Endodermal cell (in vitro differentiated cells): ENCODE results near the gene GPC6. TPM values are rescaled to one million over a fixed set of nuclear protein-coding genes. Genes with fewer than 3 reads are reported as not detected.

Experiments
- DNase-seq: peaks from one replicate; pipeline ENCODE4 v3.0.0-alpha.2; 2017
- H3K27ac ChIP-seq: 2 replicates; pipeline ENCODE4 v1.5.1; 2013; ENCODE audit warnings: mild to moderate bottlenecking, low read depth, low read length, moderate library complexity
- H3K27me3 ChIP-seq: 2 replicates; pipeline ENCODE4 v1.6.1; 2013; ENCODE audit warnings: mild to moderate bottlenecking, low read length, moderate library complexity; ENCODE audit not compliant: insufficient read depth, control insufficient read depth, poor library complexity, severe bottlenecking
- H3K36me3 ChIP-seq: 2 replicates; pipeline ENCODE4 v1.7.0; 2013; ENCODE audit warnings: mild to moderate bottlenecking, low read length, moderate library complexity; ENCODE audit not compliant: control insufficient read depth, insufficient read depth
- H3K4me1 ChIP-seq: one replicate; pipeline ENCODE4 v1.7.0; 2013; ENCODE audit warnings: low read length; ENCODE audit not compliant: control insufficient read depth, insufficient read depth
- H3K4me3 ChIP-seq: 2 replicates; pipeline ENCODE4 v1.5.1; 2013; ENCODE audit warnings: mild to moderate bottlenecking, low read length, moderate library complexity
- H3K9ac ChIP-seq: 2 replicates; pipeline ENCODE4 v1.6.1; 2013; ENCODE audit warnings: mild to moderate bottlenecking, low read length, moderate library complexity; ENCODE audit not compliant: poor library complexity, severe bottlenecking; ENCODE audit errors: extremely low read depth
- H3K9me3 ChIP-seq: 2 replicates; pipeline ENCODE4 v1.6.1; 2013; ENCODE audit warnings: mild to moderate bottlenecking, low read length, moderate library complexity; ENCODE audit not compliant: control insufficient read depth
- H3K27ac Mint-ChIP-seq: 2 replicates; pipeline ENCODE4 v1.8.0; 2020; ENCODE audit warnings: mixed read lengths
- H3K27me3 Mint-ChIP-seq: 2 replicates; pipeline ENCODE4 v1.8.0; 2021; ENCODE audit warnings: mild to moderate bottlenecking, mixed read lengths; ENCODE audit not compliant: insufficient read depth
- H3K36me3 Mint-ChIP-seq: 2 replicates; pipeline ENCODE4 v1.8.0; 2020; ENCODE audit warnings: low read depth, mixed read lengths
- H3K4me1 Mint-ChIP-seq: 2 replicates; pipeline ENCODE4 v1.8.0; 2020; ENCODE audit warnings: mixed read lengths
- H3K4me3 Mint-ChIP-seq: 2 replicates; pipeline ENCODE4 v1.8.0; 2020; ENCODE audit warnings: mild to moderate bottlenecking, moderate library complexity, mixed read lengths
- H3K9me3 Mint-ChIP-seq: 2 replicates; pipeline ENCODE4 v1.8.0; 2020; ENCODE audit warnings: mild to moderate bottlenecking, mixed read lengths
- CTCF ChIP-seq: fragments of 200-600 bp; sonication (generic); conservative IDR thresholded peaks from 2 replicates; pipeline ENCODE4 v1.5.0; 2021; ENCODE audit warnings: antibody characterized with exemption, mild to moderate bottlenecking
- WGBS, 2 experiments: methylation state at CpG; one replicate each; pipeline versions ENCODE4 v1.1.5 to v1.1.7; 2013; ENCODE audit warnings: missing lambda C conversion rate in 2 of 2, mixed read lengths in 1 of 2; ENCODE audit not compliant: insufficient coverage in 1 of 2, insufficient read length in 1 of 2; 5-methylcytosine and 5-hydroxymethylcytosine counted together
- total RNA-seq, 2 donors: library from RNA; stranded (reverse); fragmentation: NEBNext Ultra II Directional in 1 of 2; extraction: Animal tissue kit (Norgen Biotek cat#: 25700) in 1 of 2; gene quantifications; 2 replicates in 1 of 2; 3 replicates in 1 of 2; pipeline ENCODE4 v1.2.1, GENCODE V29; 2021

GPC6 gene
- total RNA-seq, 2 donors from 2014 or later: 69.6 to 80.4 TPM

- no peak for TF ChIP-seq CTCF
- Histone ChIP-seq H3K9ac (no peak overlapping the region), H3K27me3 (no peaks in the 10 kb centered on the region), H3K27ac (no peak overlapping the region), H3K9me3 (no peaks in the 10 kb centered on the region), H3K4me3 (no peak overlapping the region), H3K36me3 (no peaks in the 10 kb centered on the region), H3K4me1 (peaks cover 18% of the 10 kb centered on the region)
- Mint-ChIP-seq H3K4me3 (no peak overlapping the region), H3K27me3 (peaks cover 5% of the 10 kb centered on the region), H3K9me3 (no peaks in the 10 kb centered on the region), H3K4me1 (peaks cover 44% of the 10 kb centered on the region), H3K27ac (no peak overlapping the region), H3K36me3 (no peaks in the 10 kb centered on the region)
- DNase-seq: no peak
- 80 to 83% methylated on average over 7 of the region's 7 CpGs for WGBS, 2 experiments
Observed at GRCh38 chr13:94329754-94330551, 1103.3 kb downstream of the GPC6 start.

- Mint-ChIP-seq H3K4me3 (no peak overlapping the region), H3K9me3 (no peaks in the 10 kb centered on the region), H3K27ac (no peak overlapping the region), H3K36me3 (no peaks in the 10 kb centered on the region), H3K4me1 (peaks cover 39% of the 10 kb centered on the region), H3K27me3 (peaks cover 5% of the 10 kb centered on the region)
- Histone ChIP-seq H3K9ac (no peak overlapping the region), H3K4me3 (no peak overlapping the region), H3K36me3 (no peaks in the 10 kb centered on the region), H3K27me3 (no peaks in the 10 kb centered on the region), H3K27ac (no peak overlapping the region), H3K4me1 (peaks cover 16% of the 10 kb centered on the region), H3K9me3 (no peaks in the 10 kb centered on the region)
- DNase-seq: no peak
- no peak for TF ChIP-seq CTCF
- WGBS, 2 experiments: 93 to 100% methylated on average over 1 to 2 of the region's 3 CpGs
Observed at GRCh38 chr13:94330552-94331071, 1104.0 kb downstream of the GPC6 start.

GRCh38 chr13:94331281-94331680 is 1104.7 kb downstream of the GPC6 start:
- H3K9me3 Mint-ChIP-seq: no peaks in the 10 kb centered on the region
- no peak for DNase-seq
- no peaks in the 10 kb centered on the region for H3K36me3 ChIP-seq
- no peak overlapping the region for H3K4me3 Mint-ChIP-seq
- no peak overlapping the region for H3K27ac ChIP-seq
- no peak for TF ChIP-seq CTCF
- H3K27ac Mint-ChIP-seq: no peak overlapping the region
- H3K4me1 ChIP-seq: peaks cover 16% of the 10 kb centered on the region
- WGBS, 2 experiments: 90 to 93% methylated on average over 3 of the region's 3 CpGs
- no peak overlapping the region for H3K9ac ChIP-seq
- H3K27me3 ChIP-seq: no peaks in the 10 kb centered on the region
- H3K4me3 ChIP-seq: no peak overlapping the region
- no peaks in the 10 kb centered on the region for H3K36me3 Mint-ChIP-seq
- peaks cover 5% of the 10 kb centered on the region for H3K27me3 Mint-ChIP-seq
- H3K9me3 ChIP-seq: no peaks in the 10 kb centered on the region
- peaks cover 35% of the 10 kb centered on the region for H3K4me1 Mint-ChIP-seq
